ENCODE measurements around the gene CDC25A. TPM values are rescaled to one million over a fixed set of nuclear protein-coding genes. Genes with fewer than 3 reads are reported as not detected.

Gene CDC25A
- total and polyA plus RNA-seq, 2 of the 13 experiments (the other 11 are each of a cell fraction or from before 2014, with no cell fraction given), result 7.9 to 45.4 TPM

DNA sequence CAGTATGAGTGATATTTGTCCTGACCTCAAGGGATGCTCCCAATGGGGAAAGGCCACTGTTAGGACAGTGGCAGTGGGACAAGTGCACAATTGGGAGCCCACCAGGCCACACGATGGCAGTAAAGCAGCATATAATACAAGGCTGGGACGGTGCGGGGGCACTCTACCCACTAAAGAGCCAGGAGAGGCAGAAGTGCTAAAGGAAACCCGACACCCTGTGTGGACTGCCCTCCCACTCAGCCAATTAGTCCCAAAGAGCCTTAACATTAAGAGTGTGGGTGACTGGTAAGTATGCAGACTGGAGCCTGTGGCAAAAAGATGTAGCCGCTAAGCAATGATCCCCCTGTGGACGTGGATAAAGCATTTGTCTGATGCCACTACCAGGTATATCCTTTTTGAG is 44.5 kb upstream of the CDC25A start (continued):
- TF ChIP-seq, protein P1, sequence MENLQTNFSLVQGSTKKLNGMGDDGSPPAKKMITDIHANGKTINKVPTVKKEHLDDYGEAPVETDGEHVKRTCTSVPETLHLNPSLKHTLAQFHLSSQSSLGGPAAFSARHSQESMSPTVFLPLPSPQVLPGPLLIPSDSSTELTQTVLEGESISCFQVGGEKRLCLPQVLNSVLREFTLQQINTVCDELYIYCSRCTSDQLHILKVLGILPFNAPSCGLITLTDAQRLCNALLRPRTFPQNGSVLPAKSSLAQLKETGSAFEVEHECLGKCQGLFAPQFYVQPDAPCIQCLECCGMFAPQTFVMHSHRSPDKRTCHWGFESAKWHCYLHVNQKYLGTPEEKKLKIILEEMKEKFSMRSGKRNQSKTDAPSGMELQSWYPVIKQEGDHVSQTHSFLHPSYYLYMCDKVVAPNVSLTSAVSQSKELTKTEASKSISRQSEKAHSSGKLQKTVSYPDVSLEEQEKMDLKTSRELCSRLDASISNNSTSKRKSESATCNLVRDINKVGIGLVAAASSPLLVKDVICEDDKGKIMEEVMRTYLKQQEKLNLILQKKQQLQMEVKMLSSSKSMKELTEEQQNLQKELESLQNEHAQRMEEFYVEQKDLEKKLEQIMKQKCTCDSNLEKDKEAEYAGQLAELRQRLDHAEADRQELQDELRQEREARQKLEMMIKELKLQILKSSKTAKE (CRISPR knock-in tag; IDR thresholded peaks at IDR 0.05; ENCODE audit: borderline replicate concordance), result no peak
- no peak for TF ChIP-seq RBM22 (optimal IDR thresholded peaks at IDR 0.05; ENCODE audit: low read length)
- TF ChIP-seq STAT5B (CRISPR knock-in tag; IDR thresholded peaks at IDR 0.05), result no peak
- TF ChIP-seq ZNF501 (CRISPR knock-in tag; IDR thresholded peaks at IDR 0.05), result peak; percentile 46; the same call in 1 of the 2 replicates
- TF ChIP-seq KLF6 (CRISPR knock-in tag; IDR thresholded peaks at IDR 0.05), result 0 out of 2 replicates have a peak, but pooled peaks have one; percentile 43
- no peak for TF ChIP-seq SOX13 (IDR thresholded peaks at IDR 0.05)
- TF ChIP-seq SOX13 (CRISPR knock-in tag; conservative IDR thresholded peaks at IDR 0.05 in 1 of 2, IDR thresholded peaks at IDR 0.05 in 1 of 2), result peak in 1 of 2 experiments; percentile 31; a peak in 1 of 4 replicates
- no peak for TF ChIP-seq ZNF451 (CRISPR knock-in tag; IDR thresholded peaks at IDR 0.05)
- TF ChIP-seq BRD4 (CRISPR knock-in tag; IDR thresholded peaks at IDR 0.05), result 0 out of 2 replicates have a peak, but pooled peaks have one; percentile 14
- peak; percentile 42; the same call in 1 of the 2 replicates for TF ChIP-seq SAP130 (CRISPR knock-in tag; IDR thresholded peaks at IDR 0.05; ENCODE audit: low read depth)
- no peak for TF ChIP-seq NFE2L2 (IDR thresholded peaks at IDR 0.05; ENCODE audit: low read length)
- TF ChIP-seq CC2D1A (CRISPR knock-in tag; IDR thresholded peaks at IDR 0.05), result no peak
- TF ChIP-seq HDAC2 (CRISPR knock-in tag; IDR thresholded peaks at IDR 0.05), result peak; percentile 27; the same call in 1 of the 2 replicates
- no peak for TF ChIP-seq ISX (CRISPR knock-in tag; conservative IDR thresholded peaks at IDR 0.05)
- TF ChIP-seq, protein P2, sequence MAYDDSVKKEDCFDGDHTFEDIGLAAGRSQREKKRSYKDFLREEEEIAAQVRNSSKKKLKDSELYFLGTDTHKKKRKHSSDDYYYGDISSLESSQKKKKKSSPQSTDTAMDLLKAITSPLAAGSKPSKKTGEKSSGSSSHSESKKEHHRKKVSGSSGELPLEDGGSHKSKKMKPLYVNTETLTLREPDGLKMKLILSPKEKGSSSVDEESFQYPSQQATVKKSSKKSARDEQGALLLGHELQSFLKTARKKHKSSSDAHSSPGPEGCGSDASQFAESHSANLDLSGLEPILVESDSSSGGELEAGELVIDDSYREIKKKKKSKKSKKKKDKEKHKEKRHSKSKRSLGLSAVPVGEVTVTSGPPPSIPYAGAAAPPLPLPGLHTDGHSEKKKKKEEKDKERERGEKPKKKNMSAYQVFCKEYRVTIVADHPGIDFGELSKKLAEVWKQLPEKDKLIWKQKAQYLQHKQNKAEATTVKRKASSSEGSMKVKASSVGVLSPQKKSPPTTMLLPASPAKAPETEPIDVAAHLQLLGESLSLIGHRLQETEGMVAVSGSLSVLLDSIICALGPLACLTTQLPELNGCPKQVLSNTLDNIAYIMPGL (CRISPR knock-in tag; IDR thresholded peaks at IDR 0.05; ENCODE audit: borderline replicate concordance in 1 of 2, low read depth in 1 of 2), result peak; percentile 38 to 78; a peak in 2 of 4 replicates
- TF ChIP-seq SKI (IDR thresholded peaks at IDR 0.05; ENCODE audit: partially characterized antibody), result no peak
- no peak; the same call in 1 of the 2 replicates for TF ChIP-seq FOXA3 (CRISPR knock-in tag; IDR thresholded peaks at IDR 0.05)
- TF ChIP-seq THYN1 (CRISPR knock-in tag; IDR thresholded peaks at IDR 0.05; ENCODE audit: borderline replicate concordance, low read depth), result no peak
- 0 out of 2 replicates have a peak, but pooled peaks have one; percentile 50 for TF ChIP-seq PITX1 (CRISPR knock-in tag; IDR thresholded peaks at IDR 0.05)
- TF ChIP-seq ZNF672 (CRISPR knock-in tag; IDR thresholded peaks at IDR 0.05), result no peak
- peak; percentile 51; the same call in 1 of the 2 replicates for TF ChIP-seq ISL2 (CRISPR knock-in tag; IDR thresholded peaks at IDR 0.05)
- TF ChIP-seq ZNF20 (CRISPR knock-in tag; IDR thresholded peaks at IDR 0.05), result no peak
- TF ChIP-seq ERF (CRISPR knock-in tag; IDR thresholded peaks at IDR 0.05), result 0 out of 2 replicates have a peak, but pooled peaks have one; percentile 17
- TF ChIP-seq, protein P3, sequence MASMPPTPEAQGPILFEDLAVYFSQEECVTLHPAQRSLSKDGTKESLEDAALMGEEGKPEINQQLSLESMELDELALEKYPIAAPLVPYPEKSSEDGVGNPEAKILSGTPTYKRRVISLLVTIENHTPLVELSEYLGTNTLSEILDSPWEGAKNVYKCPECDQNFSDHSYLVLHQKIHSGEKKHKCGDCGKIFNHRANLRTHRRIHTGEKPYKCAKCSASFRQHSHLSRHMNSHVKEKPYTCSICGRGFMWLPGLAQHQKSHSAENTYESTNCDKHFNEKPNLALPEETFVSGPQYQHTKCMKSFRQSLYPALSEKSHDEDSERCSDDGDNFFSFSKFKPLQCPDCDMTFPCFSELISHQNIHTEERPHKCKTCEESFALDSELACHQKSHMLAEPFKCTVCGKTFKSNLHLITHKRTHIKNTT (CRISPR knock-in tag; IDR thresholded peaks at IDR 0.05), result no peak
- TF ChIP-seq ZFP37 (CRISPR knock-in tag; IDR thresholded peaks at IDR 0.05; ENCODE audit: borderline replicate concordance), result no peak
- no peak for TF ChIP-seq ZNF446 (CRISPR knock-in tag; IDR thresholded peaks at IDR 0.05)
- peak; percentile 64; the same call in 1 of the 2 replicates for TF ChIP-seq HOXA3 (CRISPR knock-in tag; IDR thresholded peaks at IDR 0.05)
